GM10266 (cell line): Measurements from ENCODE around the gene C4orf50.

ENCODE experiments used
- DNase-seq: peaks from one replicate; pipeline ENCODE4 v3.0.0; 2012; ENCODE audit errors: extremely low spot score
- TF ChIP-seq, protein P1 (sequence below): IDR thresholded peaks from 2 replicates; pipeline ENCODE4 v1.5.1; 2012; ENCODE audit warnings: mild to moderate bottlenecking, low read depth; ENCODE audit not compliant: control insufficient read depth, insufficient read depth; ENCODE audit errors: missing control alignments

Gene C4orf50

GRCh38 chr4:5963611-5964010, 54.6 kb downstream of the C4orf50 start:
- DNase-seq: no peak
- TF ChIP-seq, protein P1, sequence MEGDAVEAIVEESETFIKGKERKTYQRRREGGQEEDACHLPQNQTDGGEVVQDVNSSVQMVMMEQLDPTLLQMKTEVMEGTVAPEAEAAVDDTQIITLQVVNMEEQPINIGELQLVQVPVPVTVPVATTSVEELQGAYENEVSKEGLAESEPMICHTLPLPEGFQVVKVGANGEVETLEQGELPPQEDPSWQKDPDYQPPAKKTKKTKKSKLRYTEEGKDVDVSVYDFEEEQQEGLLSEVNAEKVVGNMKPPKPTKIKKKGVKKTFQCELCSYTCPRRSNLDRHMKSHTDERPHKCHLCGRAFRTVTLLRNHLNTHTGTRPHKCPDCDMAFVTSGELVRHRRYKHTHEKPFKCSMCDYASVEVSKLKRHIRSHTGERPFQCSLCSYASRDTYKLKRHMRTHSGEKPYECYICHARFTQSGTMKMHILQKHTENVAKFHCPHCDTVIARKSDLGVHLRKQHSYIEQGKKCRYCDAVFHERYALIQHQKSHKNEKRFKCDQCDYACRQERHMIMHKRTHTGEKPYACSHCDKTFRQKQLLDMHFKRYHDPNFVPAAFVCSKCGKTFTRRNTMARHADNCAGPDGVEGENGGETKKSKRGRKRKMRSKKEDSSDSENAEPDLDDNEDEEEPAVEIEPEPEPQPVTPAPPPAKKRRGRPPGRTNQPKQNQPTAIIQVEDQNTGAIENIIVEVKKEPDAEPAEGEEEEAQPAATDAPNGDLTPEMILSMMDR: no peak

DNA sequence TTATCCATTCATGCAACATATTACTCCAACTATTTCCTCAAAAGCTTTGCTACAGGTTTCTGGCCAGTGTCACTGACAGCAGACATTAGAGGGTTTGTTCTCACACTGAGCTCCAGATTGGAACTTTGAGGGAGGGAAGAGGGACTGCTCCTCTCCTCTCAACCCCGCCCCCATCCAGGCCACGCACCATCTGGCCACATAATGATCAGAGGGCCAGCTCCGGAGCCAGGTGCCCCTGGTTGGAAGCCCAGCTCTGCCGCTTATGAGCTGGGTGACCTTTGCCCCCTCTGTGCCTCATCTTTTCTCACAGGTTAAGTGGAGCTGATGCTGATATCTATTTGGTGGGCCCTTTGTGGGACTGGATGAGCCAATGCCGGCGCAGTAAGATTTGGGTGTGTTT, 55.8 kb downstream of the C4orf50 start:
- TF ChIP-seq, protein P1: no peak
- DNase-seq: no peak

DNA sequence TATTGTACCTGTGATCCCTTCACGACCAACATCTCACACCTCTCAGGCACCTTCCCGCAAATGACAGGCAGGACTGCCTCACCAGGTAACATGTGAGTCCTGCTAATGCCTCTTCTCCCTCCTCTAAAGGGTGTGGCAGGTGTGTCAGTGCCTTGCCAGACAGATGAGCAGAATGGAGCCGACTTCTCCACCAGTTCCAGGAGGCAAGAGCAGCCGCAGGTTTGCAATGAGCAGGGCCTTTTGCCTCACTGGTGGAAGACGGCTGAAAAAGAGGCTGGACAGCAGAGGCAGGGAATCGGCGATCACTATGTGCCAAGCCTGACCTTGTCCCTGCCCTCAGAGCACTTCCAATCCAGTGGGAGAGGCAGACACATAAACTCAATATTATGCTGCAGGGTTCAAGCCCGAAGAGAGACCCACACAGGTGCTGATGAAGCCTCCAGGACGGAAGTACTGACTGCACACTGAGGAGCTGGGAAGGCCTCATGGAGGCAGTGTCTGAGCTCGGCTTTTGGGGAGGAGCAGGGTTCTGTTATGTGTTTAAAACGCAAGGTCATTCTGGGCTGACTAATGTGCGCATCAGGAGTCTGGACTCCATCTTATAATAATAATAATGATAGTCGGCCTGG, 57.9 kb downstream of the C4orf50 start:
- TF ChIP-seq, protein P1: no peak

DNA sequence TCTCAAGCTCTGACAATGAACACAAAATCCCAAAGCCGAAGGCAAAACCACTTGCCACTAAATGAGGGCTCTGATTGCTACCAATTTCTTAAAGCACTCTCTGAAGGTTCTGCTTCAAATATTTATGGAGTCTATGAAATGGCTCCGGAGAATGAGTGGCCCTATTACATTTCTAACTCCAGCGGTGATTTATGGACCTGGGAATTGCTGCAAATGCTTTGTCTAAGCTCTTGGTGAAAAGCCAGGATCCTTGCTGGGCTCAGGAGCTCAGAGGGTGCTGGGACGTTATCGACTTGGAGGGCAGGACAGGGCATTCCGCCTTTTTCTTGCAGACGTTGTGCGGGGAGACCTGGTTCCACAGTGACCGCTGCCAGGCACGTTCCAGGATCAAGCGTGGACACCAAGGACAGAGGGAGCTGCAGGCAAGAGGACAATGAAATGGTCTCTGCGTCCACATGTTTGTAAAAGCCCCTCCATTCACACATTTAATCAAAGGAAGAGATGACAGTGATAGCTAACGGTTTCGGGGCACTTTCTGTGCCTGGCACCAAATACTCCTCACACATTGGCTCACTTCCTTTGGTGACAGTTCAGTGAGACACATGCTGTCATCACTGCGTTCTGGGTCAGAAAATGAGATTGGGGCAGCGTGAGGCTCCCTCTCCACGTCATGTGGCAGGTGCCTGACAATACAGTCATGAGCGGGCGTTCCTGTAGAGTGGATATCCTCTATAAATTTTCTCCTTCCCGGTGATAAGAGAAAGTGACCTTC, 58.8 kb downstream of the C4orf50 start:
- no peak for DNase-seq
- TF ChIP-seq, protein P1: no peak

More for the DNA sequence above, 57.9 kb downstream of the C4orf50 start:
- DNase-seq: no peak

- no peak for DNase-seq
- TF ChIP-seq, protein P1: no peak
Observed at GRCh38 chr4:5958199-5958735, 60.0 kb downstream of the C4orf50 start.

GRCh38 chr4:5957076-5957475, 61.2 kb downstream of the C4orf50 start:
- TF ChIP-seq, protein P1: no peak
- no peak for DNase-seq
